ENCODE data around the gene STRADA.

DNA sequence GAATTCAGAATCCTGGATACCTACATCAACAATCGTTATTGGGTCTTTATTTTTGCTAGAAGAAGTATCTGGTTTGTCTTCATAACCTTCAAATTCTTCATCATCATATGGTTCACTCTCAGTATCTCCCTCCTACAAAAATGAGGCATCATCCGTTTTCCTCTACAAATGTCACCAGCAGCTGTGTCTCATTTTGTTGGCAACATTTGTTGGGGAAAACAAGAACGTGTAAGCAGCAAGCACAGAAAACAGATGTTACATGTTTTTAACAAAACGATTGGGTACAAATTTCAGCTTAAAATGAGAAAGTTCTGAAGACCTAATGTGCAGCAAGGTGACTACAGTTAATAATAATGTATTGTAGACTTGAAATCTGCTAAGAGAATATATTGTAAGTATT is 23.1 kb upstream of the STRADA start:
- no peak for TF ChIP-seq CEBPB (IDR thresholded peaks at IDR 0.05; ENCODE audit: borderline replicate concordance in 1 of 2, low read depth in 2 of 2, low read length in 2 of 2)
- no peak for TF ChIP-seq POLR2A (IDR thresholded peaks at IDR 0.05; ENCODE audit: low read depth, low read length)
- TF ChIP-seq, protein P1, sequence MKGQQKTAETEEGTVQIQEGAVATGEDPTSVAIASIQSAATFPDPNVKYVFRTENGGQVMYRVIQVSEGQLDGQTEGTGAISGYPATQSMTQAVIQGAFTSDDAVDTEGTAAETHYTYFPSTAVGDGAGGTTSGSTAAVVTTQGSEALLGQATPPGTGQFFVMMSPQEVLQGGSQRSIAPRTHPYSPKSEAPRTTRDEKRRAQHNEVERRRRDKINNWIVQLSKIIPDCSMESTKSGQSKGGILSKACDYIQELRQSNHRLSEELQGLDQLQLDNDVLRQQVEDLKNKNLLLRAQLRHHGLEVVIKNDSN (IDR thresholded peaks at IDR 0.05; ENCODE audit: borderline replicate concordance, extremely low read length, insufficient read depth, low read depth, low read length): no peak
- TF ChIP-seq, protein P2, sequence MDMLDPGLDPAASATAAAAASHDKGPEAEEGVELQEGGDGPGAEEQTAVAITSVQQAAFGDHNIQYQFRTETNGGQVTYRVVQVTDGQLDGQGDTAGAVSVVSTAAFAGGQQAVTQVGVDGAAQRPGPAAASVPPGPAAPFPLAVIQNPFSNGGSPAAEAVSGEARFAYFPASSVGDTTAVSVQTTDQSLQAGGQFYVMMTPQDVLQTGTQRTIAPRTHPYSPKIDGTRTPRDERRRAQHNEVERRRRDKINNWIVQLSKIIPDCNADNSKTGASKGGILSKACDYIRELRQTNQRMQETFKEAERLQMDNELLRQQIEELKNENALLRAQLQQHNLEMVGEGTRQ (IDR thresholded peaks at IDR 0.05; ENCODE audit: borderline replicate concordance, low read depth, low read length): no peak
- no peak for TF ChIP-seq EZH2 (IDR thresholded peaks at IDR 0.05; ENCODE audit: borderline replicate concordance, control insufficient read depth, low read depth, low read length)
- no peak for TF ChIP-seq ASH2L (IDR thresholded peaks at IDR 0.05; ENCODE audit: borderline replicate concordance, low read depth)
- TF ChIP-seq NFYB (IDR thresholded peaks at IDR 0.05; ENCODE audit: insufficient read depth, low read depth, low read length): no peak
- TF ChIP-seq NR2C1 (IDR thresholded peaks at IDR 0.05): no peak
